ENCODE results near the gene CXCL12. TPM values are rescaled to one million over a fixed set of nuclear protein-coding genes. Genes with fewer than 3 reads are reported as not detected.

CXCL12 gene
- total and polyA plus RNA-seq, 2 experiments from 2014 or later: 341 to 609 TPM

DNA sequence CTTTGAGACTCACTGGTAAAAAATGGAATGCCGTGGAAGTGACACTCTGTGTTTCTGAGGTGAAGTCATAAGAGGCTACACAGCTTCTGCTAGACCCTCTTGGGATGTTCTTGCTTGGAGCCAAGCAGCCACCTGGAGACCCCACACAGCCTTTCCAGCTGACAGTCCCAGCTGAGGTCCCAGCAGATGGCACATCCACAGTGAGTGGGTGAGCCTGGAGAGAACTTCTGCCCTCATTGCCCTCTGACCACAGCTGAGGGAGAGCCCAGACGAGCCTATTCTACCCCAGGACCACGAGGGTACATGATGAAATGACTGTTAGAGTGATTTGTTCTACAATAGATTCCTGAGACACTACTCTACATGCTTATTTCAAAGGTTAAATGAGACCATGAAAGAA lies 44.3 kb downstream of the CXCL12 start:
- Histone ChIP-seq H3K9me2 (ENCODE audit: insufficient read depth) (no peaks in the 10 kb centered on the region), H3K4me3 (no peak overlapping the region), H2AFZ (no peak overlapping the region), H3K36me3 (ENCODE audit: low read depth) (no peaks in the 10 kb centered on the region), H3K9ac (no peak overlapping the region), H4K20me1 (ENCODE audit: insufficient read depth) (no peaks in the 10 kb centered on the region), H3K9me3 (ENCODE audit: low read depth) (no peaks in the 10 kb centered on the region), H3K4me1 (ENCODE audit: insufficient read depth) (no peaks in the 10 kb centered on the region), H3K79me2 (ENCODE audit: insufficient read depth) (no peaks in the 10 kb centered on the region), H3K4me2 (ENCODE audit: unreplicated experiment) (no peak overlapping the region), H3F3A (ENCODE audit: insufficient read depth) (no peaks in the 10 kb centered on the region), H3K27ac (no peak overlapping the region), H3K27me3 (replicated peaks; ENCODE audit: insufficient read depth) (no peaks in the 10 kb centered on the region)
- in situ Hi-C loops (cut with MboI): no loop called here
- 77 to 87% methylated on average over 3 of the region's 3 CpGs for WGBS, 2 experiments (ENCODE audit: low coverage in 1 of 2, low lambda C conversion rate in 2 of 2, missing lambda C conversion rate in 2 of 2)
- DNase-seq: no peak
- TF ChIP-seq EZH2 (IDR thresholded peaks at IDR 0.05; ENCODE audit: insufficient read depth, poor library complexity, severe bottlenecking): no peak
- TF ChIP-seq EZH2phosphoT487 (IDR thresholded peaks at IDR 0.05; ENCODE audit: insufficient read depth, low read depth): no peak

- Histone ChIP-seq H3F3A (ENCODE audit: insufficient read depth) (peaks cover 5% of the 10 kb centered on the region; the same call in 1 of the 2 replicates), H3K27me3 (replicated peaks; ENCODE audit: insufficient read depth) (no peaks in the 10 kb centered on the region), H3K79me2 (ENCODE audit: insufficient read depth) (no peaks in the 10 kb centered on the region), H3K36me3 (ENCODE audit: low read depth) (no peaks in the 10 kb centered on the region), H3K9ac (no peak overlapping the region), H2AFZ (no peak overlapping the region), H3K9me3 (ENCODE audit: low read depth) (no peaks in the 10 kb centered on the region), H3K4me2 (ENCODE audit: unreplicated experiment) (no peak overlapping the region), H3K4me3 (no peak overlapping the region), H3K4me1 (ENCODE audit: insufficient read depth) (peaks cover 10% of the 10 kb centered on the region), H4K20me1 (ENCODE audit: insufficient read depth) (no peaks in the 10 kb centered on the region), H3K9me2 (ENCODE audit: insufficient read depth) (no peaks in the 10 kb centered on the region), H3K27ac (no peak overlapping the region)
- 91 to 93% methylated on average over 3 of the region's 3 CpGs for WGBS, 2 experiments (ENCODE audit: low coverage in 1 of 2, low lambda C conversion rate in 2 of 2, missing lambda C conversion rate in 2 of 2)
- in situ Hi-C loops (cut with MboI): no loop called here
- no peak for DNase-seq
- TF ChIP-seq EZH2phosphoT487 (IDR thresholded peaks at IDR 0.05; ENCODE audit: insufficient read depth, low read depth): no peak
- no peak for TF ChIP-seq EZH2 (IDR thresholded peaks at IDR 0.05; ENCODE audit: insufficient read depth, poor library complexity, severe bottlenecking)
These were observed 45.7 kb downstream of the CXCL12 start for GRCh38 chr10:44339218-44339617.

DNA sequence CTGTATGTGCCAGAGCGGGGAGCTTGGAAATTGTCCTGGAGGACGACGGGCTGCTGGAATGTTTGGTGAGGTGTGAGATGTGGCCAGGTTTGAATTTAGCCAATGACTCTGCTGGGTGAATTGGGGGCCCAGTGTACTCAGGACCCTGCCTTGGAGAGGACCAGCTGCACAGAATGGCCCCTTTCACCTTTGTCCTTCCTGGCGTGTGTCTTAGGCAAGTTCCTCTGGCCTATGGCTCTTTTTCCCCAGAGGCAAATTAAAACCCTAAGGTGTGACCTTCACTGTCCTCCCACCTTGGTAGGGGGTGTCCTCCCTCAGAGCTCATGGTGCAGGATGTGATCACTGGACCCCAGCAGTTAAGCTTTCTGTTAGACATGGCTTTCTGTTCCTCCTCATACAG lies 47.8 kb downstream of the CXCL12 start:
- Histone ChIP-seq H2AFZ (no peak overlapping the region), H3F3A (ENCODE audit: insufficient read depth) (peaks cover 9% of the 10 kb centered on the region; the same call in 1 of the 2 replicates), H3K9ac (no peak overlapping the region), H3K27ac (no peak overlapping the region), H3K9me2 (ENCODE audit: insufficient read depth) (no peaks in the 10 kb centered on the region), H3K4me2 (ENCODE audit: unreplicated experiment) (no peak overlapping the region), H3K27me3 (replicated peaks; ENCODE audit: insufficient read depth) (no peaks in the 10 kb centered on the region), H3K9me3 (ENCODE audit: low read depth) (no peaks in the 10 kb centered on the region), H4K20me1 (ENCODE audit: insufficient read depth) (no peaks in the 10 kb centered on the region), H3K4me1 (ENCODE audit: insufficient read depth) (peaks cover 13% of the 10 kb centered on the region), H3K4me3 (no peak overlapping the region), H3K79me2 (ENCODE audit: insufficient read depth) (no peaks in the 10 kb centered on the region), H3K36me3 (ENCODE audit: low read depth) (no peaks in the 10 kb centered on the region)
- in situ Hi-C loops (cut with MboI): no loop called here
- no peak for TF ChIP-seq EZH2 (IDR thresholded peaks at IDR 0.05; ENCODE audit: insufficient read depth, poor library complexity, severe bottlenecking)
- no peak for TF ChIP-seq EZH2phosphoT487 (IDR thresholded peaks at IDR 0.05; ENCODE audit: insufficient read depth, low read depth)
- WGBS, 2 experiments (ENCODE audit: low coverage in 1 of 2, low lambda C conversion rate in 2 of 2, missing lambda C conversion rate in 2 of 2): 95 to 99% methylated on average over 4 of the region's 4 CpGs
- DNase-seq: no peak

DNA sequence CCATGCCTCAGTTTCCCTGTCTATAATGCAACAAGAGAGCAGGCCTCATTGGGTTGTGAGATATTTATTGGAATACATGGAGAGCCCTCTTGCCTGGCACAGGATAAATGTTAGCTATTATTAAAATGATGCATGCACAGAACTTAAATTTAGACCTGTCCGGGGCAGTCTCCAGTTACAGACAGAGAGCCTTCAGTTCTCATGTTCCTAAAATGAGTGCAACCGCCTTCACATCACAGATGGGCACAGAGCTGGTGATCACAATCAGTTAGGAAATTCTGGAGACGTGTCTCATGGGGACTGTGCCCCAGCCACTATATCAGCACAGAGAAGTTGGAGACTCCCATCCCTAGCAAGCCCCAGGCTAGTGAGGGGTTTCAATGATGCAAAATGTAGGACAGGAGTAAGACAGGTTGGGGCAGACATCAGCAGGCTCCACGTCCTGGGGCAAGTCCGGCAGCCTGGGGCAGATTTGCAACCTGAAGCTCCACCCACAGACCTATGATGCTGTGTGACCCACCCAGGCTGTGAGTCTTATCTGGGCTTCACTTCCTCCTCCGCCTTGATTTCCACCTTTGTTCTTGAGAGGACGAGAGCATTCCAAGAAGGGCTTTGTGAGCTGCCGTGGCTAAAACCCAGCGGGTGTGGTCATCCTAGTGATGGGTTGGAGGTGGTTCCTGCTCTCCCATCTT lies 49.4 kb downstream of the CXCL12 start:
- no peak for DNase-seq
- H3K9me2 ChIP-seq (ENCODE audit: insufficient read depth): no peaks in the 10 kb centered on the region
- no peaks in the 10 kb centered on the region for H3K36me3 ChIP-seq (ENCODE audit: low read depth)
- H3K27me3 ChIP-seq (replicated peaks; ENCODE audit: insufficient read depth): no peaks in the 10 kb centered on the region
- H3K79me2 ChIP-seq (ENCODE audit: insufficient read depth): no peaks in the 10 kb centered on the region
- peaks cover 13% of the 10 kb centered on the region for H3K4me1 ChIP-seq (ENCODE audit: insufficient read depth)
- TF ChIP-seq EZH2phosphoT487 (IDR thresholded peaks at IDR 0.05; ENCODE audit: insufficient read depth, low read depth): no peak
- TF ChIP-seq EZH2 (IDR thresholded peaks at IDR 0.05; ENCODE audit: insufficient read depth, poor library complexity, severe bottlenecking): no peak
- 86 to 87% methylated on average over 9 of the region's 9 CpGs for WGBS, 2 experiments (ENCODE audit: low coverage in 1 of 2, low lambda C conversion rate in 2 of 2, missing lambda C conversion rate in 2 of 2)
- H2AFZ ChIP-seq: no peak overlapping the region
- H4K20me1 ChIP-seq (ENCODE audit: insufficient read depth): no peaks in the 10 kb centered on the region
- peaks cover 9% of the 10 kb centered on the region; the same call in 1 of the 2 replicates for H3F3A ChIP-seq (ENCODE audit: insufficient read depth)
- in situ Hi-C loops (cut with MboI): no loop called here
- no peak overlapping the region for H3K27ac ChIP-seq
- H3K9ac ChIP-seq: no peak overlapping the region
- H3K9me3 ChIP-seq (ENCODE audit: low read depth): no peaks in the 10 kb centered on the region
- H3K4me2 ChIP-seq (ENCODE audit: unreplicated experiment): no peak overlapping the region
- H3K4me3 ChIP-seq: no peak overlapping the region
